Adrenal gland (tissue), 12 donors: ENCODE results near the gene CAMK2A. TPM values are rescaled to one million over a fixed set of nuclear protein-coding genes. Genes with fewer than 3 reads are reported as not detected.

Experiments
- DNase-seq, 7 donors: peaks; one replicate each; pipeline ENCODE4 v3.0.0-alpha.2; 2019 to 2020
- H3K27ac ChIP-seq, 5 donors: fragments of 200-600 bp; sonication (generic) in 4 of 5; 1 replicate in 3 of 5; 2 replicates in 2 of 5; pipeline versions ENCODE4 v1.5.1 to v1.8.0; 2016 to 2020; ENCODE audit warnings: mild to moderate bottlenecking in 1 of 5
- H3K27me3 ChIP-seq: fragments of 200-600 bp; 2 replicates; pipeline ENCODE4 v1.8.0; 2021
- H3K36me3 ChIP-seq, 2 donors: fragments of 200-600 bp; replicated peaks in 1 of 2; 1 replicate in 1 of 2; 2 replicates in 1 of 2; pipeline versions ENCODE4 v1.5.1 to v1.8.0; 2018 to 2022
- H3K4me1 ChIP-seq, 2 donors: fragments of 200-600 bp; replicated peaks in 1 of 2; 1 replicate in 1 of 2; 2 replicates in 1 of 2; pipeline versions ENCODE4 v1.5.1 to v1.8.0; 2018 to 2021
- H3K4me3 ChIP-seq, 4 donors: fragments of 200-600 bp; sonication (generic) in 3 of 4; one replicate each; pipeline ENCODE4 v1.5.1; 2016 to 2018
- H3K9me3 ChIP-seq, 3 donors: fragments of 200-600 bp; sonication (generic) in 1 of 3; replicated peaks in 1 of 3; 1 replicate in 2 of 3; 2 replicates in 1 of 3; pipeline versions ENCODE4 v1.5.1 to v1.8.0; 2016 to 2021
- POLR2A ChIP-seq, 2 donors: fragments of 450-650 bp; IDR thresholded peaks; one replicate each; pipeline ENCODE4 v1.6.1; 2017; ENCODE audit warnings: antibody characterized with exemption in 2 of 2, mild to moderate bottlenecking in 2 of 2, moderate library complexity in 1 of 2
- WGBS, 4 donors: extraction: QIAGEN DNeasy Blood & Tissue Kit in 2 of 4; methylation state at CpG; one replicate each; pipeline versions ENCODE4 v1.1.5 to v1.1.7; 2013 to 2017; 5-methylcytosine and 5-hydroxymethylcytosine counted together
- intact Hi-C, 2 donors: fragments of 100-400 bp; cut with DNase I; formaldehyde crosslinking; loops; one replicate each; pipeline versions ENCODE4 v1.14.1 to v1.15.0; 2022 to 2023
- polyA plus RNA-seq, 3 donors: library from polyadenylated mRNA; stranded (reverse); fragments of 200-250 nt in 2 of 3; fragments of 350-450 nt in 1 of 3; fragmentation: Illumina TruSeq in 1 of 3; extraction: RNeasy Lipid Tissue Mini Kit (QIAGEN cat#74804) in 1 of 3; gene quantifications; one replicate each; pipeline ENCODE4 v1.2.3, GENCODE V29; 2013 to 2014
- total RNA-seq, 9 donors: library from RNA; depleted of rRNA in 4 of 9; stranded (reverse); fragments of >200 nt in 4 of 9; fragments of 120-200 nt in 1 of 9; fragmentation: NEBNext Ultra II Directional in 1 of 9; extraction: Animal tissue kit (Norgen Biotek cat#: 25700) in 1 of 9; gene quantifications; one replicate each; pipeline versions ENCODE4 v1.1.0 to v1.2.4, GENCODE V29; 2013 to 2023
- TF ChIP-seq, protein P1 (sequence below), 6 experiments: fragments of 450-650 bp in 4 of 6; fragments of 200-600 bp in 2 of 6; sonication (generic) in 1 of 6; IDR thresholded peaks; 1 replicate in 5 of 6; 2 replicates in 1 of 6; pipeline versions ENCODE4 v1.5.1 to v1.8.0; 2016 to 2021; ENCODE audit warnings: antibody characterized with exemption in 6 of 6, mild to moderate bottlenecking in 2 of 6, moderate library complexity in 1 of 6
- donor health status: healthy with polysubstance abuse.
- donor health status: Bipolar disorder and iron deficiency.
- donor health status: DM: yes; HTN: yes; CAD: no.
- donor health status: DM: no; HTN: no; CAD: no.
- donor health status: DM: no; HTN: no; CAD: no.
- donor health status: DM: yes; HTN: yes; CAD: no.

The CAMK2A gene
- total and polyA plus RNA-seq, 12 donors: 0.23 to 1.3 (median 0.64) TPM; not detected in 3

DNA sequence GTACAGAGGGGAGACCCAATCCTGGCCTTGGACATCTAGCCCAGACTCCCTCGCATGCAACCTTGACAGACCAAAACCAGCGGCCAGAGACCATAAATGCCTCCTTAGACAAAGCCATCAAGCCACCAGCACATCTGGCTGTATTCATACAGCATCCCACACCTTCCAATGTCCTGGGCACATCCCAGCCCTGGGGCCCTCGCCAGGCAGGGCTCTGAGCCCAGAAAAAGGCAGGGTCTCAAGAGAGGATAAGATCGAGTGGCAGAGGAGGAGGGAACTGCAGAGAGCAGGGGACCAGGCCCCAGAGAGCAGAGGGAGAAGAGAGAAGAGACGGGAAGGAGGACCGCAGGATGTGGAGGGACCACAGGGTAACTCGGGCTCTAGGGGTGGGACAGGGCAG is 45.4 kb downstream of the CAMK2A start:
- Histone ChIP-seq H3K36me3 (no peaks in the 10 kb centered on the region), H3K27ac (no peak overlapping the region), H3K4me1 (no peaks in the 10 kb centered on the region), H3K9me3 (no peaks in the 10 kb centered on the region), H3K27me3 (no peaks in the 10 kb centered on the region), H3K4me3 (no peak overlapping the region)
- intact Hi-C loops: no loop called here
- WGBS, 4 donors: 78 to 84% (median 81%) methylated on average over 7 of the region's 7 CpGs
- TF ChIP-seq POLR2A (IDR thresholded peaks at IDR 0.05): no peak
- TF ChIP-seq, protein P1, sequence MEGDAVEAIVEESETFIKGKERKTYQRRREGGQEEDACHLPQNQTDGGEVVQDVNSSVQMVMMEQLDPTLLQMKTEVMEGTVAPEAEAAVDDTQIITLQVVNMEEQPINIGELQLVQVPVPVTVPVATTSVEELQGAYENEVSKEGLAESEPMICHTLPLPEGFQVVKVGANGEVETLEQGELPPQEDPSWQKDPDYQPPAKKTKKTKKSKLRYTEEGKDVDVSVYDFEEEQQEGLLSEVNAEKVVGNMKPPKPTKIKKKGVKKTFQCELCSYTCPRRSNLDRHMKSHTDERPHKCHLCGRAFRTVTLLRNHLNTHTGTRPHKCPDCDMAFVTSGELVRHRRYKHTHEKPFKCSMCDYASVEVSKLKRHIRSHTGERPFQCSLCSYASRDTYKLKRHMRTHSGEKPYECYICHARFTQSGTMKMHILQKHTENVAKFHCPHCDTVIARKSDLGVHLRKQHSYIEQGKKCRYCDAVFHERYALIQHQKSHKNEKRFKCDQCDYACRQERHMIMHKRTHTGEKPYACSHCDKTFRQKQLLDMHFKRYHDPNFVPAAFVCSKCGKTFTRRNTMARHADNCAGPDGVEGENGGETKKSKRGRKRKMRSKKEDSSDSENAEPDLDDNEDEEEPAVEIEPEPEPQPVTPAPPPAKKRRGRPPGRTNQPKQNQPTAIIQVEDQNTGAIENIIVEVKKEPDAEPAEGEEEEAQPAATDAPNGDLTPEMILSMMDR (IDR thresholded peaks at IDR 0.05): no peak
- no peak for DNase-seq

DNA sequence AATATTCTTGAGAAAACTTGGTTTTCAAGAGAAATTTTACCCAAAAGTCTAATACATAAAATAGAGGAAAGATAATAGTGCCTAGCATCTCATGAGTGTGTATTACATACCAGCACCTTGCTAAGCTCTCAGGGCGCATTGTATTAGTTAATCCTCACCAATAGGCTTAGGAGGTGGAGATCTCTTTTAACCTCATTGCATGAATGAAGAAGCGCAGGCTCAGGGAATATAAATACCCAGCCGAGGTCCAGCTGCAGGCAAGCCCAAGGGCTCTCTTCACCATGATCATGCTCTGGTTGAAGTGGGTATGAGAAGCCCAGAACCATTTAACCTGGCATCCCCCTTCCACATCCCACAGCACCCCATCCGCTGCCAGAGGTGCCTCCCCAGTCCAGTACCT is 46.0 kb downstream of the CAMK2A start:
- WGBS, 4 donors: 81 to 93% (median 90%) methylated on average over 4 of the region's 4 CpGs
- Histone ChIP-seq H3K4me3 (no peak overlapping the region), H3K27ac (no peak overlapping the region), H3K9me3 (no peaks in the 10 kb centered on the region), H3K4me1 (no peaks in the 10 kb centered on the region), H3K36me3 (no peaks in the 10 kb centered on the region), H3K27me3 (no peaks in the 10 kb centered on the region)
- DNase-seq: no peak
- intact Hi-C loops: no loop called here
- TF ChIP-seq, protein P1 (IDR thresholded peaks at IDR 0.05): no peak
- TF ChIP-seq POLR2A (IDR thresholded peaks at IDR 0.05): no peak

DNA sequence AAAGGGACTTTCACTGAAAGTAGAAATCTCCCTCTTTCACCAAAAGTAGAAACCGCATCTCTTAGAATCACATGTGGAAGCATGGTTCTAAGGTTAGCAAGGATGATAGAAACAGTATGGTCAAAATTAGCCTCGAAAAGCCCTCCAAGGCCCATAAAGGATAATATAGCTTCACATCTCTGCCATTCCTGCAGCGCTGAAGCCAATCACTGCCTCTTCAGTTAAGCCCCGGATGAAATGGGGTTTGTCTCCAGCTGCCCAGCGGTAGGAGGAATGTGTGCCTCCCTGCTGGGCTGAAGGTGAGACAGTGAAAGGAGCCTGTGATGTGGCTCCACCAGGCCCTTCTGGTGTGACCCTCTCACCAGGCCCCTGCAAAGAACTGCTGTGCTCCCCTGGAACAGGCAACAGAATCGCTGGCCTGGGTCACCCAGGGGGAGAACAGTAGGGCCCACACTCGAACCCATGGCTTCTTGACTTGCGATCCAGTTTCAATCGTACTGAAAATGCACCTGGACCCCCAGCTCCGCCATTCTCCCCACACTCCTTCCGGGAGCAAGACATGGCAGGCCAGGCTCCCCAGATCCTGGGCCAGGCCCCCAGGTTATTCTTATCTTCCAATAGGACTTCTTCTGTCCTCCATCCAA is 47.2 kb downstream of the CAMK2A start:
- TF ChIP-seq, protein P1 (IDR thresholded peaks at IDR 0.05): no peak
- TF ChIP-seq POLR2A (IDR thresholded peaks at IDR 0.05): no peak
- H3K27ac ChIP-seq: no peak overlapping the region
- WGBS, 4 donors: 90 to 97% (median 95%) methylated on average over 11 of the region's 11 CpGs

DNA sequence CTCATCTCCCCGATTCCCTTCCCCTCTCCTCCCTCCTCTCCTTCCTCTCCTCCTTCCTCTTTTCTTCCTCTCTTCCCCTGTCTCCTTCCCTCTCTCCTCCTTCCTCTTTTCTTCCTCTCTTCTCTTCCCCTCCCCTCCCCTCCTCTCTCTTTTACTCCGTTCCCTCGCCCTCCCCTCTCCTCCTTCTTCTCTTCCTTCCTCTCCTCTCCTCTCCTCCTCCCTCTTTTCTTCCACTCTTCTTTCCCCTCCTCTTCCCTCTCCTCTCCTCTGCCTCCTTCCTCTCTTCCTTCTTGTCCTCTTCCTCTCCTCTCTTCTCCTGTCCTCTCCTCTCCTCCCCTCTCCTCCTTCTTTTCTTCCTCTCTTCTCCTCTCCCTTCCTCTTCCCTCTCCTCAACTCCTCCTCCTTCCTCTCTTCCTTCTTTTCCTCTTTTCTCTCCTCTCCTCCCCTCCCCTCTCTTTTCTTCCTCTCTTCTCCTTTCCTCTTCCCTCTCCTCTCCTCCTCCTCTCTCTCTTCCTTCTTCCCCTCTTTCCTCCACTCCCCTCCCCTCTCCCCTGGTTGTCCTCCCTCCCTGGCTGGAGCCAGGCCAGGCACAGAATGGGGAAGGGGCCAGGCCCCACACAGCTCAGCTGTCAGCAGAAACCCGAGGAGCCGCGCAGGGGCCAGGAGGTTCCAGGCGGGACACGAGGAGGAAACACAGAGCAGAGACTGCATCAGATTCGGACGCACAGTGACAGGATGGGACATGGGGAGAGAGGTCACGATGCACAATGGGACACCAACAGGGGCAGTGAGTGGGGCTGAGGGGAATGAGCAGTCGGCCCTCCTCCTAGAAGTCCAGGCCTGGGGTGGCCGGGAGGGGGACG is 48.0 kb downstream of the CAMK2A start:
- H3K9me3 ChIP-seq: no peaks in the 10 kb centered on the region
- no peaks in the 10 kb centered on the region for H3K27me3 ChIP-seq
- WGBS, 4 donors: 68 to 77% (median 74%) methylated on average over 13 to 14 of the region's 14 CpGs
- no peak overlapping the region for H3K4me3 ChIP-seq
- intact Hi-C loops: no loop called here
- no peaks in the 10 kb centered on the region for H3K4me1 ChIP-seq
- no peak overlapping the region for H3K27ac ChIP-seq
- TF ChIP-seq POLR2A (IDR thresholded peaks at IDR 0.05): no peak
- TF ChIP-seq, protein P1 (IDR thresholded peaks at IDR 0.05): no peak
- H3K36me3 ChIP-seq: no peaks in the 10 kb centered on the region
- no peak for DNase-seq

More for the DNA sequence above, 47.2 kb downstream of the CAMK2A start:
- Histone ChIP-seq H3K9me3 (no peaks in the 10 kb centered on the region), H3K4me1 (no peaks in the 10 kb centered on the region), H3K36me3 (no peaks in the 10 kb centered on the region), H3K4me3 (no peak overlapping the region), H3K27me3 (no peaks in the 10 kb centered on the region)
- no peak for DNase-seq
- intact Hi-C loops: no loop called here
